Breast epithelium (tissue), 4 donors: ENCODE measurements around the gene FAM168A. TPM values are rescaled to one million over a fixed set of nuclear protein-coding genes. Genes with fewer than 3 reads are reported as not detected.

ENCODE experiments used
- DNase-seq, 2 donors: peaks; one replicate each; pipeline ENCODE4 v3.0.0-alpha.2; 2019; ENCODE audit warnings: low spot score in 2 of 2
- H3K27ac ChIP-seq, 2 donors: fragments of 200-600 bp; sonication (generic) in 1 of 2; one replicate each; pipeline ENCODE4 v1.5.1; 2016 to 2019; ENCODE audit warnings: mild to moderate bottlenecking in 1 of 2
- H3K27me3 ChIP-seq, 2 donors: fragments of 200-600 bp; sonication (generic) in 1 of 2; one replicate each; pipeline versions ENCODE4 v1.5.1 to v1.6.0; 2017 to 2019; ENCODE audit warnings: control low read depth in 1 of 2, mild to moderate bottlenecking in 1 of 2
- H3K36me3 ChIP-seq: fragments of 200-600 bp; one replicate; pipeline ENCODE4 v1.5.1; 2019
- H3K4me1 ChIP-seq, 2 donors: fragments of 200-600 bp; sonication (generic); one replicate each; pipeline ENCODE4 v1.5.1; 2016 to 2019; ENCODE audit warnings: control low read depth in 1 of 2
- H3K4me3 ChIP-seq, 3 donors: fragments of 200-600 bp; sonication (generic); 1 replicate in 2 of 3; 2 replicates in 1 of 3; pipeline ENCODE4 v1.5.1; 2016 to 2019; ENCODE audit warnings: mild to moderate bottlenecking in 3 of 3, moderate library complexity in 2 of 3
- H3K9me3 ChIP-seq, 2 donors: fragments of 200-600 bp; sonication (generic) in 1 of 2; one replicate each; pipeline ENCODE4 v1.5.1; 2016 to 2019; ENCODE audit warnings: control low read depth in 1 of 2
- POLR2A ChIP-seq: fragments of 450-650 bp; IDR thresholded peaks from one replicate; pipeline ENCODE4 v1.6.1; 2016; ENCODE audit warnings: antibody characterized with exemption, mild to moderate bottlenecking, moderate library complexity
- POLR2AphosphoS5 ChIP-seq, 3 donors: sonication (generic); formaldehyde crosslinking; IDR thresholded peaks; one replicate each; pipeline ENCODE4 v1.6.1; 2017; ENCODE audit warnings: antibody characterized with exemption in 3 of 3
- intact Hi-C: fragments of 100-400 bp; cut with DNase I; formaldehyde crosslinking; loops from one replicate; pipeline ENCODE4 v1.15.1; 2023; ENCODE audit warnings: low total_unique reads
- total RNA-seq, 3 donors: library from RNA; depleted of rRNA; stranded (reverse); fragments of >200 nt; gene quantifications; one replicate each; pipeline ENCODE4 v1.1.0, GENCODE V29; 2016
- TF ChIP-seq, protein P1 (sequence below), 3 donors: fragments of 450-650 bp; IDR thresholded peaks; one replicate each; pipeline ENCODE4 v1.5.1; 2016 to 2017; ENCODE audit warnings: antibody characterized with exemption in 3 of 3, mild to moderate bottlenecking in 3 of 3, moderate library complexity in 3 of 3

FAM168A gene
- total RNA-seq, 3 donors from 2014 or later = 26.5 to 41.9 (median 28.8) TPM

DNA sequence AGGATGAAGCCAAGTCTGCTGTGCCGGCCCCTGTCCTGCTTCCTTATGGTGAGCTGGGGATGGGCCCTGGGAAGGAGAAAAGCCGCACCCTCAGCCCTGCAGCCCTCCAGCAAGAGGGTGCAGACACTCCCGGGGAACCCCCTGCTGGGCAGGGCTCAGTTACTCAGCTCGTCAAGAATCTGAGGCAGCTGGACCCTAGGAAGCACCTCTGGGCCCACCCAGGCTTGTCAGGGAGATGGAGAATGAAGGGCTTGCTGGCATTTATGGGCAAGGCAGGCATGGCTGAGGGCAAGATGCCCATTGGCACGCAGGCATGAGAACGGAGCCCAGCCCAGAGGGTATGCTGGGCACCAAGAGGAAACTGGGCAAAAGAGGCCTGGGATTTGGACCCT is 208.8 kb downstream of the FAM168A start:
- no peak overlapping the region for H3K27ac ChIP-seq
- DNase-seq = no peak
- intact Hi-C loops = no loop called here
- no peaks in the 10 kb centered on the region for H3K27me3 ChIP-seq
- H3K9me3 ChIP-seq = no peaks in the 10 kb centered on the region
- H3K4me1 ChIP-seq = no peaks in the 10 kb centered on the region
- H3K4me3 ChIP-seq = no peak overlapping the region
- TF ChIP-seq, protein P1, sequence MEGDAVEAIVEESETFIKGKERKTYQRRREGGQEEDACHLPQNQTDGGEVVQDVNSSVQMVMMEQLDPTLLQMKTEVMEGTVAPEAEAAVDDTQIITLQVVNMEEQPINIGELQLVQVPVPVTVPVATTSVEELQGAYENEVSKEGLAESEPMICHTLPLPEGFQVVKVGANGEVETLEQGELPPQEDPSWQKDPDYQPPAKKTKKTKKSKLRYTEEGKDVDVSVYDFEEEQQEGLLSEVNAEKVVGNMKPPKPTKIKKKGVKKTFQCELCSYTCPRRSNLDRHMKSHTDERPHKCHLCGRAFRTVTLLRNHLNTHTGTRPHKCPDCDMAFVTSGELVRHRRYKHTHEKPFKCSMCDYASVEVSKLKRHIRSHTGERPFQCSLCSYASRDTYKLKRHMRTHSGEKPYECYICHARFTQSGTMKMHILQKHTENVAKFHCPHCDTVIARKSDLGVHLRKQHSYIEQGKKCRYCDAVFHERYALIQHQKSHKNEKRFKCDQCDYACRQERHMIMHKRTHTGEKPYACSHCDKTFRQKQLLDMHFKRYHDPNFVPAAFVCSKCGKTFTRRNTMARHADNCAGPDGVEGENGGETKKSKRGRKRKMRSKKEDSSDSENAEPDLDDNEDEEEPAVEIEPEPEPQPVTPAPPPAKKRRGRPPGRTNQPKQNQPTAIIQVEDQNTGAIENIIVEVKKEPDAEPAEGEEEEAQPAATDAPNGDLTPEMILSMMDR (IDR thresholded peaks at IDR 0.05) = no peak
- TF ChIP-seq POLR2AphosphoS5 (IDR thresholded peaks at IDR 0.05) = no peak
- no peak for TF ChIP-seq POLR2A
- no peaks in the 10 kb centered on the region for H3K36me3 ChIP-seq

DNA sequence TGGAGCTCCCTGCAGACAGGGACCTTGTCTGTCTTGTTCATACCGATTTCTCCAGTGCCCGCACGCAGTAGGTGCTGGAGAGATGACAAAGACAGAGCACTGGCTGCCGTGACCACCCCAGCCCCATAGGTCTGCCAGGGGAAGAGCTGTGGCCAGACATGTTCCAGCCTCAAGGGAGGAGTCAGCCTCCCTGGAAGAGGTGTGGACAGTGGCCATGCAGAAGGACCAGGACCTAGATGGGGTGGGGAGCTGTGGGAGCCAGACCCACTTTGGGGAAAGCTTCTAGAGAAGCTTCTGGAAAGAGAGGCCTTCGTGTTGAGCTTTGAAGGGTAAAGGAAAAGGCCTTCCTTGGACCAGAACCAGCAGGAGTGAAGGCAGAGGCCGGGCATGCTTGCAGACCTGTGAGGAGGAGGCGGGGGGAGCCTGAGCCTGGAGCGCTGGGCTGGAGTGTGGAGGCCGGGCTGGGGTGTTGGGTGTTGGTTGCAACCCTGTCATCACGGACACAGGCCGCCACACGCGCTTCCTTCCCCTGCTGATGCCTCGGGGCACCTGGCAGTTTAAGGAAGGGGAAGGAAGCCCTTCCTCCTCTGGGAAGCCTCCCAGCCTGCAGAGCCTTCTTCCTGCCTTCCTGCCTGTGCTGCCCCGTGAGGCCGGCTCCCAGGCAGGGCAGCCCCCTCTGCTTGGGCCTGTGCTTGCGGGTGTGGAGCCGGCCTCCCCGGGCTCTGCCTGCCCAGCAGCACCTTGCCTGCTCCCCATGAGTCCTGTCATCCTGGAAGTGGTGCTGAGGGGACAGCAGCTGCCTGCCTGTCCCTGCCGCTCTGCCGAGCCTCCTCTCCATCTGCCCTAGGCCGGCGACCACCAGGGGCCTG is 209.4 kb downstream of the FAM168A start:
- Histone ChIP-seq H3K27me3 (no peaks in the 10 kb centered on the region), H3K36me3 (no peaks in the 10 kb centered on the region), H3K4me1 (no peaks in the 10 kb centered on the region), H3K27ac (no peak overlapping the region), H3K9me3 (no peaks in the 10 kb centered on the region), H3K4me3 (no peak overlapping the region)
- no peak for DNase-seq
- TF ChIP-seq POLR2AphosphoS5 (IDR thresholded peaks at IDR 0.05) (no peak), POLR2A (no peak)
- TF ChIP-seq, protein P1 (IDR thresholded peaks at IDR 0.05) = no peak
- intact Hi-C loops = no loop called here

DNA sequence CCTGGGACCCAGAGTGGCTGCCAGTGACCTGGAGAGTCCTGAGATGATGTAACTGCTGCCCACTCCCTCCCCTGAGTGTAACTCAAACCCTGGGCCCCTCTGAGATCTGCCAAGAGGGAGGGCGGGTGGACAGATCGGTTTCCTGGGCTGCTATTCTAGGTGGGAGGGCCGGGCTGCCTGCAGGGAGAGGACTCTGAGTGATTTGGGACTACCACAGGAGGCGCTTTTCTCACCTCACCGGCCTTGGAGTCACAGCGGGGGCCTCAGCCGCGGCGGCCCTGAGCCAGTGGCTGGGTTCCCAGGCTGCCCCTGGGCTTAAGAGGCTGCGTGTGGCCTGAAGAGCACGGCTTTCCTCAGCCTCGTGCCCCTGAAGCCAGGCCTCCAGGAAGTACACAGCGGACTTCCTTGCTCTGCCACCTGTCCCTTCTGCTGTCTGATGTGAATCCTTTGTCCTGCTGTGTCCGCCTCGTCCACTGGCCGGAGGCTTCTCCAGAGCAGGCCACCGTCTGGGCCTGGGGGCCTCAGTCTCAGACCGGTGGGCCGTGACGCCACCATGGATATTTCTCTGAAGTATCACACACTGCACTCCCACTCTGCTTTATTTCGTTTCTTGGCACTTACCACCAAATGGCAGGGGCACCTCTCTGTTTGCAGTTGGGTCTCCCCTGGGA is 210.2 kb downstream of the FAM168A start:
- Histone ChIP-seq H3K4me3 (no peak overlapping the region), H3K36me3 (no peaks in the 10 kb centered on the region), H3K9me3 (no peaks in the 10 kb centered on the region), H3K27me3 (no peaks in the 10 kb centered on the region), H3K27ac (no peak overlapping the region), H3K4me1 (no peaks in the 10 kb centered on the region)
- TF ChIP-seq POLR2AphosphoS5 (IDR thresholded peaks at IDR 0.05) (no peak), POLR2A (no peak)
- TF ChIP-seq, protein P1 (IDR thresholded peaks at IDR 0.05) = no peak
- DNase-seq = no peak
- intact Hi-C loops = no loop called here

DNA sequence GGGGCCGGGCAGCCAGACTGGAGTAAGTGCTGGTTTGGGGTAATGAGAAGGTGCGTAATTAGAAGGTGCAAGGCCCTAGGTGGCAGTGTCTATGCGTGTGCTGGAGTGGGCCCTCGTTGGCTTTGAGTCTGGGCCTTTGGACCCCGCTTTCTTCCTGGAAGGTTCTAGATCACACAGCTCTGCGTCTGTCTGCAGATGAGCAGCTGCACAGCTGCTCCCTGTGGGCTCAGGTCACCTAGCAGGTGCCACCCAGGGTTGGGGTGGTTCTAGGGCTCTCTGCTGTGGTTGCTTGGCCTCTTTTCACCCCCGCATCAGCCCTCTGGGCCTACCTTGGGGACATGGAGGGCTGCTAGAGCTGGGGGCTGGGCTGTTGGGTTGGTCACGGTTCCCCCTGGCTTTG is 211.4 kb downstream of the FAM168A start:
- no peaks in the 10 kb centered on the region for H3K36me3 ChIP-seq
- H3K4me3 ChIP-seq = no peak overlapping the region
- TF ChIP-seq, protein P1 (IDR thresholded peaks at IDR 0.05) = no peak
- TF ChIP-seq POLR2A (no peak), POLR2AphosphoS5 (IDR thresholded peaks at IDR 0.05) (no peak)
- H3K9me3 ChIP-seq = no peaks in the 10 kb centered on the region
- intact Hi-C loops = no loop called here
- peak overlapping the region in 1 of 2 donors; percentile 32 for H3K27ac ChIP-seq
- no peaks in the 10 kb centered on the region for H3K4me1 ChIP-seq
- no peaks in the 10 kb centered on the region for H3K27me3 ChIP-seq
- no peak for DNase-seq

DNA sequence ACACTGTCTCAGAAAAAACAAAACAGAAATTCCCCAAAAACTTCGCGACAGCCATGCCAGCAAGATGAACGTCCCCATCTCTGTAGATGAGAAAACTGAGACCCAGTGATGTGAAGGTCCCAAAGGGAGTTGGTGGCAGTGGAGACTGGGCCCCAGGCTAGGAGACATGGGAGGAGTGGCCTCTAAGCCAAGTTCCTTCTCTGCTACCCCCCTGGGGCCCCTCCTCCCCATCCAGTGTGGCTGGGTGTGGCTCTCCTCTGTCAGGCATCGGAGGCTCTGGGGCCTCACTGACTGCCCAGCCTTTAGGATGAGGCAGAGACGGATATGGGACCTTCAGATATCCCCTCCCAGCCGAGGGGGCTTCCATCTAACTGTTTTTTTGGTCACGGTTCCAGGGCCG is 211.9 kb downstream of the FAM168A start:
- intact Hi-C loops = no loop called here
- Histone ChIP-seq H3K9me3 (no peaks in the 10 kb centered on the region), H3K4me1 (no peaks in the 10 kb centered on the region), H3K27ac (peak overlapping the region in 1 of 2 donors; percentile 32), H3K36me3 (no peaks in the 10 kb centered on the region), H3K4me3 (no peak overlapping the region), H3K27me3 (no peaks in the 10 kb centered on the region)
- TF ChIP-seq POLR2A = no peak
- TF ChIP-seq, protein P1 (IDR thresholded peaks at IDR 0.05) = no peak
- no peak for TF ChIP-seq POLR2AphosphoS5 (IDR thresholded peaks at IDR 0.05)
- no peak for DNase-seq
